Fibroblast of lung (primary cell): ENCODE measurements around the gene MFN2. TPM values are rescaled to one million over a fixed set of nuclear protein-coding genes. Genes with fewer than 3 reads are reported as not detected.
"Not testable (repeated sequence)": the region's sequence is repeated elsewhere in the genome, so short reads cannot be mapped to it uniquely, and the experiment has no call there.

Experiments used
- DNase-seq, 2 donors: peaks; one replicate each; pipeline versions ENCODE4 v3.0.0 to v3.0.0-alpha.2; 2010; ENCODE audit warnings: low read depth in 2 of 2
- H2AFZ ChIP-seq: 2 replicates; pipeline ENCODE4 v1.5.1; 2012; ENCODE audit warnings: low read length, control low read depth, inconsistent platforms
- H3K27ac ChIP-seq: 2 replicates; pipeline ENCODE4 v1.5.1; 2011; ENCODE audit warnings: low read length, control low read depth; ENCODE audit not compliant: insufficient read depth
- H3K27me3 ChIP-seq: 2 replicates; pipeline ENCODE4 v1.5.1; 2011; ENCODE audit warnings: mild to moderate bottlenecking, low read length; ENCODE audit not compliant: control insufficient read depth, insufficient read depth
- H3K36me3 ChIP-seq: 2 replicates; pipeline ENCODE4 v1.5.1; 2011; ENCODE audit warnings: low read length; ENCODE audit not compliant: control insufficient read depth, insufficient read depth
- H3K4me1 ChIP-seq: 2 replicates; pipeline ENCODE4 v1.5.1; 2011; ENCODE audit warnings: low read length; ENCODE audit not compliant: control insufficient read depth, insufficient read depth; ENCODE audit errors: extremely low read depth
- H3K4me2 ChIP-seq: 2 replicates; pipeline ENCODE4 v1.5.1; 2011; ENCODE audit warnings: low read length, control low read depth; ENCODE audit not compliant: insufficient read depth; ENCODE audit errors: extremely low read depth
- H3K4me3 ChIP-seq, 4 experiments: fragments of 200-600 bp in 1 of 4; sonication (generic) in 1 of 4; replicated peaks in 1 of 4; 2 replicates each; pipeline ENCODE4 v1.5.1; 2011 to 2016; ENCODE audit warnings: low read length in 4 of 4, low read depth in 3 of 4, mild to moderate bottlenecking in 3 of 4, control low read depth in 2 of 4, inconsistent platforms in 1 of 4, mixed read lengths in 1 of 4; ENCODE audit not compliant: insufficient read depth in 1 of 4; ENCODE audit errors: control extremely low read depth in 1 of 4
- H3K79me2 ChIP-seq: 2 replicates; pipeline ENCODE4 v1.5.1; 2012; ENCODE audit warnings: mild to moderate bottlenecking, low read length, inconsistent platforms; ENCODE audit not compliant: control insufficient read depth, insufficient read depth
- H3K9ac ChIP-seq: 2 replicates; pipeline ENCODE4 v1.5.1; 2011; ENCODE audit warnings: mild to moderate bottlenecking, low read length, control low read depth; ENCODE audit not compliant: insufficient read depth
- H3K9me3 ChIP-seq: 2 replicates; pipeline ENCODE4 v1.5.1; 2012; ENCODE audit warnings: low read depth, low read length; ENCODE audit not compliant: control insufficient read depth, insufficient read depth
- H4K20me1 ChIP-seq: 2 replicates; pipeline ENCODE4 v1.5.1; 2011; ENCODE audit warnings: low read length; ENCODE audit not compliant: control insufficient read depth, insufficient read depth; ENCODE audit errors: extremely low read depth
- EZH2 ChIP-seq: IDR thresholded peaks from 2 replicates; pipeline ENCODE4 v1.5.1; 2012; ENCODE audit warnings: low read length, control low read depth, mild to moderate bottlenecking; ENCODE audit errors: missing control alignments
- polyA plus RNA-seq, 2 donors: library from polyadenylated mRNA; depleted of rRNA in 1 of 2; stranded (reverse) in 1 of 2; unstranded in 1 of 2; fragments of >200 nt; gene quantifications; 2 replicates each; pipeline ENCODE4 v1.2.1, GENCODE V29; 2011 to 2012; ENCODE audit warnings: missing spikeins in 1 of 2
- total RNA-seq: library from RNA; depleted of rRNA; stranded (reverse); fragments of >200 nt; gene quantifications from 2 replicates; pipeline ENCODE4 v1.2.1, GENCODE V29; 2014
- TF ChIP-seq, protein P1 (sequence below), 2 donors: IDR thresholded peaks in 1 of 2; conservative IDR thresholded peaks in 1 of 2; 1 replicate in 1 of 2; 2 replicates in 1 of 2; pipeline ENCODE4 v1.5.1; 2011 to 2012; ENCODE audit warnings: low read length in 2 of 2, control low read depth in 1 of 2, inconsistent platforms in 1 of 2, low read depth in 1 of 2, mild to moderate bottlenecking in 1 of 2

Gene MFN2
- total and polyA plus RNA-seq, 2 donors (not counting 1 experiment from before 2014, with no cell fraction given) = 50.6 to 52.5 TPM

DNA sequence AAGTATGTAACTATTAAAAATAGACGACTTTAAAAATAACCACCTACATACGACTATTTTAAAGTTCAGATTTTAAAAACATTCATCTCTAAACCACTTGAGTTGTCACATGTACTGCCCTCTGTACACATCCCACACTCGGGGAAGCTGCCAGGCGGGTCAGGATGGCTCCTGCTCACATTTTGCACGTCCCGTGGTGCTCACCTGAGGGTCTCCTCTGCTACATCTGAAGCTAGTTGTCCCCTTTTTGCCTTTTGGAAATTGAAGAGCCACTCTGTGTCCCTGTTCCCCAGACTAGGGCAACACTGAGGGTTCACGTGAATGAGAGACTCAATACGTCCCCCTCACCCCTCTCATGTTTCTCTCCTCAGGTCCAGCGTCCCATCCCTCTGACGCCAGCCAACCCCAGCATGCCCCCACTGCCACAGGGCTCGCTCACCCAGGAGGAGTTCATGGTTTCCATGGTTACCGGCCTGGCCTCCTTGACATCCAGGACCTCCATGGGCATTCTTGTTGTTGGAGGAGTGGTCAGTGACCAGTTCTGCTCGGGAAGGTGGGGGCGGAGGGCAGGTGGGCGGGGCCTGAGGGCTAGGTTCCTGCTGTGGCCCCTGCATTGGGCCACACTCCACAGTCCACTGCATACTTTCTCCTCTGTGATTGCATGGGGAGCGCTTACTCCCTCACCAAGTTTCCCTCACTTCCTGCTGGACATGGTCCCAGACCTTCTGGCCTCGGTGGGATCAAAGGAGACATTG, 26.1 kb downstream of the MFN2 start:
- Histone ChIP-seq H3K9me3 (no peaks in the 10 kb centered on the region), H3K27ac (no peak overlapping the region), H3K4me3 (no peak overlapping the region), H3K4me1 (no peaks in the 10 kb centered on the region), H3K27me3 (no peaks in the 10 kb centered on the region), H3K79me2 (no peaks in the 10 kb centered on the region), H3K9ac (no peak overlapping the region), H3K4me2 (no peak overlapping the region), H2AFZ (no peak overlapping the region), H3K36me3 (peaks cover 39% of the 10 kb centered on the region), H4K20me1 (no peaks in the 10 kb centered on the region)
- no peak for TF ChIP-seq EZH2
- TF ChIP-seq, protein P1, sequence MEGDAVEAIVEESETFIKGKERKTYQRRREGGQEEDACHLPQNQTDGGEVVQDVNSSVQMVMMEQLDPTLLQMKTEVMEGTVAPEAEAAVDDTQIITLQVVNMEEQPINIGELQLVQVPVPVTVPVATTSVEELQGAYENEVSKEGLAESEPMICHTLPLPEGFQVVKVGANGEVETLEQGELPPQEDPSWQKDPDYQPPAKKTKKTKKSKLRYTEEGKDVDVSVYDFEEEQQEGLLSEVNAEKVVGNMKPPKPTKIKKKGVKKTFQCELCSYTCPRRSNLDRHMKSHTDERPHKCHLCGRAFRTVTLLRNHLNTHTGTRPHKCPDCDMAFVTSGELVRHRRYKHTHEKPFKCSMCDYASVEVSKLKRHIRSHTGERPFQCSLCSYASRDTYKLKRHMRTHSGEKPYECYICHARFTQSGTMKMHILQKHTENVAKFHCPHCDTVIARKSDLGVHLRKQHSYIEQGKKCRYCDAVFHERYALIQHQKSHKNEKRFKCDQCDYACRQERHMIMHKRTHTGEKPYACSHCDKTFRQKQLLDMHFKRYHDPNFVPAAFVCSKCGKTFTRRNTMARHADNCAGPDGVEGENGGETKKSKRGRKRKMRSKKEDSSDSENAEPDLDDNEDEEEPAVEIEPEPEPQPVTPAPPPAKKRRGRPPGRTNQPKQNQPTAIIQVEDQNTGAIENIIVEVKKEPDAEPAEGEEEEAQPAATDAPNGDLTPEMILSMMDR (conservative IDR thresholded peaks at IDR 0.05 in 1 of 2, IDR thresholded peaks at IDR 0.05 in 1 of 2; ENCODE audit: low read depth in 1 of 2, low read length in 2 of 2) = no peak
- DNase-seq = no peak

DNA sequence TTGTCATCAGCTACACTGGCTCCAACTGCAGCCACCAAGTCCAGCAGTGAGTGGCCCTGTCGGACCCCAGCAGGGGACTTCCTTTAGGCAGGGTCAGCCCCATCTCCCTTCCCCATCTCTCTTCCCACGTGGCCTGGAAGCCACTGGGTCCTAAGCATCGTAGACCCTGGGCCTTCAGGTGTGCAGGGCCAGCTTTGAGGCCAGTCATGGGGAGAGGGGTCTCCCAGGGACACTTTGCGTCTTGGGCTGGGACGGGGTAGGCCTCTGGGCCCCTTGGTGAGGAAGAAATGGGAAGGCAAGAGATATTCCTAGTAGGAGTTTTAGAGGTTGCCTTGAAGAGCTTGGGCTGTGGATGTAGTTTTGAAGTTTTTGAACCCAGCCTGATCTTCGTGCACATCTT, 27.0 kb downstream of the MFN2 start:
- Histone ChIP-seq H2AFZ (no peak overlapping the region), H4K20me1 (no peaks in the 10 kb centered on the region), H3K36me3 (peaks cover 41% of the 10 kb centered on the region), H3K4me2 (no peak overlapping the region), H3K4me3 (no peak overlapping the region), H3K27me3 (no peaks in the 10 kb centered on the region), H3K4me1 (no peaks in the 10 kb centered on the region), H3K9ac (no peak overlapping the region), H3K27ac (no peak overlapping the region), H3K9me3 (no peaks in the 10 kb centered on the region), H3K79me2 (no peaks in the 10 kb centered on the region)
- no peak for DNase-seq
- TF ChIP-seq EZH2 = no peak
- TF ChIP-seq, protein P1 (conservative IDR thresholded peaks at IDR 0.05 in 1 of 2, IDR thresholded peaks at IDR 0.05 in 1 of 2; ENCODE audit: low read depth in 1 of 2, low read length in 2 of 2) = no peak

DNA sequence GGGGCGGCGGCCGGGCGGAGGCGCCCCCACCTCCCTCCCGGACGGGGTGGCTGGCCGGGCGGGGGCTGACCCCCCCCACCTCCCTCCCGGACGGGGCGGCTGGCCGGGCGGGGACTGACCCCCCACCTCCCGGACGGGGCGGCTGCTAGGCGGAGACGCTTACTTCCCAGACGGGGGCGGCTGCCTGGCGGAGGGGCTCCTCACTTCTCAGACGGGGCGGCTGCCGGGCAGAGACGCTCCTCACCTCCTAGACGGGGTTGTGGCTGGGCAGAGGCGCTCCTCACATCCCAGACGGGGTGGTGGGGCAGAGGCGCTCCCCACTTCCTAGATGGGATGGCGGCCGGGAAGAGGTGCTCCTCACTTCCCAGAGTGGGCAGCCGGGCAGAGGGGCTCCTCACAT, 28.1 kb downstream of the MFN2 start:
- H3K4me3 ChIP-seq, H2AFZ ChIP-seq: not testable (repeated sequence)
- peaks cover 43% of the 10 kb centered on the region for H3K36me3 ChIP-seq

More for the DNA sequence above, 28.1 kb downstream of the MFN2 start:
- H3K9me3 ChIP-seq, H3K9ac ChIP-seq, H3K27ac ChIP-seq, H3K4me2 ChIP-seq, H3K27me3 ChIP-seq, DNase-seq, H3K79me2 ChIP-seq, H4K20me1 ChIP-seq, H3K4me1 ChIP-seq: not testable (repeated sequence)
